ENCODE results near the gene TCF4. TPM values are rescaled to one million over a fixed set of nuclear protein-coding genes. Genes with fewer than 3 reads are reported as not detected.

The TCF4 gene
- total and polyA plus RNA-seq, 2 donors (not counting 3 experiments of a cell fraction or from before 2014, with no cell fraction given), result 183 to 390 TPM

- Histone ChIP-seq H3K9me1 (replicated peaks; ENCODE audit: control insufficient read depth, extremely low read depth, insufficient read depth, low read length) (no peaks in the 10 kb centered on the region), H3K4me3 (replicated peaks in 1 of 3; ENCODE audit: insufficient read depth in 1 of 3, low read depth in 1 of 3, low read length in 3 of 3) (peak overlapping the region in 1 of 3 experiments; percentile 2), H3K79me2 (ENCODE audit: control insufficient read depth, insufficient read depth, low read length) (peaks cover 61% of the 10 kb centered on the region), H3K4me1 (ENCODE audit: control insufficient read depth, extremely low read depth, insufficient read depth, low read length) (peaks cover 53% of the 10 kb centered on the region), H3K9me3 (replicated peaks; ENCODE audit: control insufficient read depth, insufficient read depth, low read length) (no peaks in the 10 kb centered on the region), H3K4me2 (ENCODE audit: insufficient read depth, low read length) (peak overlapping the region; percentile 33), H3K9ac (replicated peaks; ENCODE audit: extremely low read depth, insufficient read depth, low read length) (peak overlapping the region; percentile 67), H4K20me1 (replicated peaks; ENCODE audit: control insufficient read depth, extremely low read depth, insufficient read depth, low read length) (no peaks in the 10 kb centered on the region), H3K36me3 (ENCODE audit: control insufficient read depth in 2 of 2, extremely low read depth in 1 of 2, insufficient read depth in 2 of 2, low read length in 2 of 2) (no peaks in the 10 kb centered on the region), H2AFZ (ENCODE audit: low read depth, low read length) (no peak overlapping the region), H3K27ac (ENCODE audit: insufficient read depth, low read depth, low read length) (peak overlapping the region; percentile 80), H3K27me3 (ENCODE audit: control insufficient read depth in 2 of 2, insufficient read depth in 2 of 2, low read length in 2 of 2) (no peaks in the 10 kb centered on the region)
- DNase-seq (ENCODE audit: low read depth, low spot score), result peak; percentile 92
- ChIA-PET POLR2A (interaction anchor here (0.6 to 1.3 kb wide), 2 partner anchors 10 to 101 kb away, joined by 6 read pairs; no protein-coding TSS in a partner anchor), CTCF (interaction anchor here (1.0 to 2.7 kb wide), 10 partner anchors 10 to 281 kb away, joined by 3 to 18 read pairs (median 4); no protein-coding TSS in a partner anchor)
- peak; percentile 69 for FAIRE-seq
- dilution Hi-C loops (cut with MboI; ENCODE audit: extremely low pct_ligation_motif_present, low sequenced_read_pairs), result no loop called here
- BruUV-seq (replicated peaks), result TSS peak; percentile 89
- intact Hi-C loops (cut with micrococcal nuclease), result loop anchor here (1.0 to 2.0 kb wide), 2 partner anchors 10 to 20 kb away; no protein-coding TSS in a partner anchor
- no peak for TF ChIP-seq GATA2 (IDR thresholded peaks at IDR 0.05; ENCODE audit: insufficient read depth, insufficient read length, low read depth, low read length)
- TF ChIP-seq MYC (IDR thresholded peaks at IDR 0.05; ENCODE audit: low read depth, low read length), result no peak
- TF ChIP-seq CTCF (IDR thresholded peaks at IDR 0.05; ENCODE audit: extremely low read depth in 1 of 2, insufficient read depth in 1 of 2, low read depth in 1 of 2, low read length in 2 of 2), result no peak
- peak; percentile 39 for TF ChIP-seq POLR2AphosphoS5 (IDR thresholded peaks at IDR 0.05; ENCODE audit: insufficient read depth, low read depth, low read length)
- peak; percentile 81 for TF ChIP-seq FOS (IDR thresholded peaks at IDR 0.05; ENCODE audit: borderline replicate concordance, insufficient read depth, low read length)
- peak; percentile 87 for TF ChIP-seq JUN (IDR thresholded peaks at IDR 0.05; ENCODE audit: borderline replicate concordance, insufficient read depth, insufficient read length, low read depth)
- peak; percentile 37 for TF ChIP-seq POLR2A (IDR thresholded peaks at IDR 0.05; ENCODE audit: low read depth, low read length)
- no peak for TF ChIP-seq EZH2 (IDR thresholded peaks at IDR 0.05; ENCODE audit: borderline replicate concordance, low read depth, low read length, severe bottlenecking)
- TF ChIP-seq, protein P1, sequence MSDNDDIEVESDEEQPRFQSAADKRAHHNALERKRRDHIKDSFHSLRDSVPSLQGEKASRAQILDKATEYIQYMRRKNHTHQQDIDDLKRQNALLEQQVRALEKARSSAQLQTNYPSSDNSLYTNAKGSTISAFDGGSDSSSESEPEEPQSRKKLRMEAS (IDR thresholded peaks at IDR 0.05; ENCODE audit: insufficient read depth, insufficient read length), result no peak
Observed at GRCh38 chr18:55500316-55501086, 87.5 kb downstream of the TCF4 start.
